Tibial nerve (tissue), 4 donors: ENCODE results near the gene ASTN1.

Experiments used
- EP300 ChIP-seq, 2 donors: sonication (generic); formaldehyde crosslinking; IDR thresholded peaks; one replicate each; pipeline ENCODE4 v1.6.1; 2017; ENCODE audit warnings: antibody characterized with exemption in 2 of 2, mild to moderate bottlenecking in 1 of 2
- POLR2A ChIP-seq, 2 donors: fragments of 450-650 bp; IDR thresholded peaks; one replicate each; pipeline ENCODE4 v1.6.1; 2017; ENCODE audit warnings: antibody characterized with exemption in 2 of 2, mild to moderate bottlenecking in 2 of 2, moderate library complexity in 2 of 2
- TF ChIP-seq, protein P1 (sequence below), 5 experiments: fragments of 200-600 bp in 3 of 5; fragments of 450-650 bp in 2 of 5; sonication (generic) in 3 of 5; IDR thresholded peaks; one replicate each; pipeline ENCODE4 v1.5.1; 2016 to 2019; ENCODE audit warnings: antibody characterized with exemption in 5 of 5, mild to moderate bottlenecking in 3 of 5, moderate library complexity in 2 of 5

DNA sequence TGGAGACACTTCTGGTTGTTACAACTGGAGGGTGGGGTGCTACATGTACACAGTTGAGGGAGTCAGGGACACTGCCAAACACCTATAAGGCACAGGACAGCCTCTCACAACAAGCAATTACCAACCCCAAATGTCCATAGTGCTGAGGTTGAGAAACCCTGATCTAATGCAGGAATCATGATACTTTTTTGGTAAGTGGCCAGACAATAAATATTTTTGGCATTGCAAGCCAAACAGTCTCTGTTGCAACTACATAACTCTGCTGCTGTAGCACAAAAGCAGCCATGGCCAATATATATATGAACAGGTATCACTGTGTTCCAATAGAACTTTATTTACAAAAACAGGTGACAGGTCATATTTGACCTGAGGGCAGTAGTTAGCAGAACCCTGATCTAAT, 177.5 kb downstream of the ASTN1 start:
- TF ChIP-seq, protein P1, sequence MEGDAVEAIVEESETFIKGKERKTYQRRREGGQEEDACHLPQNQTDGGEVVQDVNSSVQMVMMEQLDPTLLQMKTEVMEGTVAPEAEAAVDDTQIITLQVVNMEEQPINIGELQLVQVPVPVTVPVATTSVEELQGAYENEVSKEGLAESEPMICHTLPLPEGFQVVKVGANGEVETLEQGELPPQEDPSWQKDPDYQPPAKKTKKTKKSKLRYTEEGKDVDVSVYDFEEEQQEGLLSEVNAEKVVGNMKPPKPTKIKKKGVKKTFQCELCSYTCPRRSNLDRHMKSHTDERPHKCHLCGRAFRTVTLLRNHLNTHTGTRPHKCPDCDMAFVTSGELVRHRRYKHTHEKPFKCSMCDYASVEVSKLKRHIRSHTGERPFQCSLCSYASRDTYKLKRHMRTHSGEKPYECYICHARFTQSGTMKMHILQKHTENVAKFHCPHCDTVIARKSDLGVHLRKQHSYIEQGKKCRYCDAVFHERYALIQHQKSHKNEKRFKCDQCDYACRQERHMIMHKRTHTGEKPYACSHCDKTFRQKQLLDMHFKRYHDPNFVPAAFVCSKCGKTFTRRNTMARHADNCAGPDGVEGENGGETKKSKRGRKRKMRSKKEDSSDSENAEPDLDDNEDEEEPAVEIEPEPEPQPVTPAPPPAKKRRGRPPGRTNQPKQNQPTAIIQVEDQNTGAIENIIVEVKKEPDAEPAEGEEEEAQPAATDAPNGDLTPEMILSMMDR (IDR thresholded peaks at IDR 0.05), result no peak
- TF ChIP-seq POLR2A (IDR thresholded peaks at IDR 0.05) (no peak), EP300 (IDR thresholded peaks at IDR 0.05) (no peak)
